Mucosa of gallbladder (tissue), 1 donor: ENCODE data around the gene DTNBP1. TPM values are rescaled to one million over a fixed set of nuclear protein-coding genes. Genes with fewer than 3 reads are reported as not detected.

Source experiments
- DNase-seq: peaks from one replicate; pipeline ENCODE4 v3.0.0-alpha.2; 2020; ENCODE audit warnings: low spot score
- total RNA-seq: library from RNA; stranded (reverse); gene quantifications from one replicate; pipeline ENCODE4 v1.2.1, GENCODE V29; 2021
- donor health status: DM: no; HTN: no; CAD: no.

The DTNBP1 gene
- total RNA-seq, 1 donor from 2014 or later, result 30.8 TPM

- no peak for DNase-seq
These were observed 36.7 kb downstream of the DTNBP1 start for GRCh38 chr6:15626160-15626559.

- no peak for DNase-seq
These were observed 39.3 kb downstream of the DTNBP1 start for GRCh38 chr6:15623276-15624116.

GRCh38 chr6:15622045-15622740 is 40.6 kb downstream of the DTNBP1 start:
- no peak for DNase-seq

DNA sequence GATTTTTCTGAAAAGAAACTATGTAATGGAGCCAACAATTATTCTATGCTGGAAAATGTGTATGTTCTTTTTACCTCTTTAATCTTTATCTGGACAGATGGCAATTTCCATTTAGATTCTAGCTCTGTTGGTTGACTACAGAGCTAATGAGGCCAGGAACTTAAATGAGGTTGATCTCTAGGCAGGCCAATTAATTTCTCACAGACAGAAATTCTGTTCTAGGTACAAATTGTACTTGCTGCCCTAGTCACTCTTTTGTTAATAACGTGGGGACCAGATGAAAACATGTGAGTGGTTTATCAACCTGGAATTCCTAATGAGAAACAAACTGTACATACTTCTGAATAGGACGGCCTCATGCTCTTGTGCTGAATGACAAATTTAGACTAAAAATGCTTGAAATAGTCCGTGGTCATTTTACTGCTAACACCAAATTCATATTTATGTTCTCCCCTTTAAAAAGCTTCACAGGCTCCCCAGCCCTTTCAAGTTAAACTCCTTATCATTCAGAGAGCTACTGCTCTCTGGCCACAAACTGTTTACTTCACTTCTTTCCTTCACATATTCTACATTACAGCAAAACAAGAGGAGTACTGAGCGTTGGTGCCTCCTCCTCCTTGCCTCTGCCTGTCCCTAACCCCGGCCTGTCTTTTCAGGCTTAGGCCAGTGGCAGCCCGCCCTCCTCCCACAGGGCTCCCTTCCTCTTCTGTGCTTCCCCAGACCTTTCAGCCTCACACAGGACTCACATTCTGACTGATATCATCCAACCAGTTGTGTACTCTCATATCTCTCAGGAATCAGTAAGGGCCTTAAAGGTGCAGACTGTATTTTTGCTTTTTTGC is 41.4 kb downstream of the DTNBP1 start:
- DNase-seq, result peak; percentile 35

DNA sequence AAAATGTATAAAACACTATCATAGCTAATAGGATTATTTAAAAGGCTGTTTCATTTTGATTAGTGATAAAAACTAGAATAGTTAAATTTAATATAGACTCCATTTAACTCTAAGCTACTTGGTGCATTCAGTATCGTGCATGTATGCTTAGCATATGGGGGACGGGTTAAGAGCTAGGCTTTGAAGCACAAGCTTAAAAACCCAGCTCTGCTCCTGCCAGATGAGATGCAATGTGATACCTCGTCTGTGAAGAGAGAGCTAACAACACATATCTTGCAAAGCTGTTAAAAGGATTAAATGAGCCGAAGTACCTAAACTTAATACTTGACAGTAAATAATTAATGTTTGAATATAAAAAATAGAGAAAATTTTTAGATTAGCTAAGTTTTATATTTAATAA is 42.2 kb downstream of the DTNBP1 start:
- no peak for DNase-seq

DNA sequence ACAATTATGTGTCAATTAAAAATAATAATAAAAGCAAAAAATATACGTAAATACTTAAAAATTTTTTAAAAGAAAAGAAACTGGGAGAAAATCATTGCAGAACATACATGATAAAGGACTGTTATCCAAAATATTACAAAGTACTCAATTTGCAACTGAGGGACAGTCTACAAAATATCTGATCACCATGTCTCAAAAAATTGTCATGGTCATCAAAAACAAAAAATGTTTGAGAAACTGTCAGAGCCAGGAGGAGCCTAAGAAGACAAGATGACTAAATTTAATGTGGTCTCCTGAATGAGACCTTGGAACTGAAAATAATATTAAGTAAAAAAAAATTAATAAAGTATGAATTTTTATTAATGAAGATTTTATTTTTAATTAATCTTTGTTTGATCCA is 43.5 kb downstream of the DTNBP1 start:
- DNase-seq, result no peak

- DNase-seq, result no peak
These were observed 44.1 kb downstream of the DTNBP1 start for GRCh38 chr6:15618685-15619084.

DNA sequence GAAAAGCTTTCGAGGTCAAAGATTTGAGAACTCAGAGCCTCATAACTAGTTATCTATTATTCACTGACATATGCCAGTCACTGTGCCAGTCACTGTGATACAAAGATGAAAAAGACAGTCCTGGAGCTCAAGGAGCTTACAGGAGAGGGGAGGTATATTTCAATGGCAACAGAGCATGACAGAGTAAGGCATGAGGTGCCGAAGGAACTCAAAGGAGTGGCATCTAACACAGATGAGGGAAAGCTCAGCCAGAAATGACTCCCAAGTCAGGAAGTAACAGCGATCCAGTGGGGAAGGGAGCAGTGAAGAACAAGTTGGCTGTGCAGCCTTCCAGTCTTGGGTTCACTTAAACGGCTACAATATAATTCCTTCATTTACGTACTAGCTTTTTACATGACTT is 46.6 kb downstream of the DTNBP1 start:
- no peak for DNase-seq

- DNase-seq, result peak; percentile 23
These were observed 47.0 kb downstream of the DTNBP1 start for GRCh38 chr6:15615802-15616201.

- DNase-seq, result no peak
These were observed 48.6 kb downstream of the DTNBP1 start for GRCh38 chr6:15614277-15614676.

GRCh38 chr6:15608396-15608795 is 54.4 kb downstream of the DTNBP1 start:
- DNase-seq, result no peak

DNA sequence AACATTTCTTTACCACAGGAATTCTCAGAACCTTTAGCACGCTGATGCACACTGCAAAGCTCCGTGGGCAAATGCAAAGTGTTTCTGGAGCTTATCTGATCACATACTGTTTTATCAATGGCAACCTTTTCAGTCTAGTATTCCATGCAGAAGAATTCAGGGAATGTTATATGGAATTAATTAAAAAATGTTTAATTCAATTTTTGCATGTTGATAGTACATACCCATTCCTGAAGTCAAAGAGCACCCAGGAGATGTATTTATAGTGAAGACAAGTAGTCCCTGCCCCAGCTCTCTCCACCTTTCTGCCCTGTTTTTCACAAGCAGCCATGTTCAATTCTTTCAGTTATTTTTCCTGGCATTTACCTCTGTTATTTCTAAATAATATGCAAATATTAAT is 55.2 kb downstream of the DTNBP1 start:
- no peak for DNase-seq

- no peak for DNase-seq
These were observed 56.5 kb downstream of the DTNBP1 start for GRCh38 chr6:15606347-15606746.

- no peak for DNase-seq
These were observed 58.0 kb downstream of the DTNBP1 start for GRCh38 chr6:15604843-15605242.

DNA sequence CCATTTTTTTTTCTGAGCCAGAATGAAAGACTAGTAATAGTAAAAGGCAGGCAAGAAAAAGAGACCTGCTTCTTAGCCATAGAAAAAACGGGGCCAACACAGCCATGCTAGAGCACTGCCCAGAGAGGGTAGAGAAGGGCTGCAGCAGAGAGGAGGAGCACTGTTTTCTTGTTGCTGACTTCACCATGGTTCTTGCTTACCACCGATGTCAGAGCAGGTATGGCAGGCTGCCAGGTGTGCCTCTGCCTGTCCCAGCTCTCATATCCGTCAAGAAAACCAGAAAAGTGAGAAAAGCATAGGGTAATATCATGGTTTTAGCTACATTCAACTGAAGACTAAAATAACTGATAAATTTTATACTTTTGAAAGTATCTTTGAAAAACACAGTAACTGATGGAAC is 60.7 kb downstream of the DTNBP1 start:
- no peak for DNase-seq

GRCh38 chr6:15598273-15598798 is 64.5 kb downstream of the DTNBP1 start:
- DNase-seq, result no peak

DNA sequence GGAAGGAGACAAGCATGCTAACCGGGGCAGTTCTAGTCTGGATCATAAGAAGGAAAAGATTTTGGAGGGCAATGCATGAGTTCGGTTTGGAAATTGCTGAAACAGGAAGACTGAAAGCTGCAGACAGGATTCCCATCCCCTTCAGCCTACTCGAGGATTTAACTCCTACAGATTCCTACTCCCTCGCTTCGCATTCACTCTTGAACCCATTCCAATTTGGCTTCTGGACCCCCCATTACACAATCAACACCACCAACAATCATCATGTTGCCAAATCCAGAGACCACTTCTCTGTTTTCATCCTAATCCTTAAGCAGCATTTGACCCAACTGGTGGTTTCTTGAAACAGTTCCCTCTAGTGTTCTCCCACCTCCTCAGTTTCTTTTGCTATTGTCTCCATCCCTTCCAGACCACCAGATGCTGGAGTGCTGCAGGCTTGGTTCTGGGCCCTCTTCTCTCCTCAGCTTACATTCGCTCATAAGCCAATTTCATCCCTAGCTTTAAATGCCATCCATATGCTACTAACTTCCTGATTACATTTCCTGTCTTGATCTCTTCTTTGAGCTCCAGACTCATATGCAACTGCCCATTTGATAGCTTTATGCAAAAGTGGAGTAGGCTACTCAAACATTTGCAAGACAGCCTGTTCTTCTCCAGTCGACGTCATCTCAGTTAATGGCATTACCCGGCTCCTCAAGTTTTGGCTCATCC is 66.5 kb downstream of the DTNBP1 start:
- no peak for DNase-seq

GRCh38 chr6:15595461-15596173 is 67.2 kb downstream of the DTNBP1 start:
- no peak for DNase-seq

DNA sequence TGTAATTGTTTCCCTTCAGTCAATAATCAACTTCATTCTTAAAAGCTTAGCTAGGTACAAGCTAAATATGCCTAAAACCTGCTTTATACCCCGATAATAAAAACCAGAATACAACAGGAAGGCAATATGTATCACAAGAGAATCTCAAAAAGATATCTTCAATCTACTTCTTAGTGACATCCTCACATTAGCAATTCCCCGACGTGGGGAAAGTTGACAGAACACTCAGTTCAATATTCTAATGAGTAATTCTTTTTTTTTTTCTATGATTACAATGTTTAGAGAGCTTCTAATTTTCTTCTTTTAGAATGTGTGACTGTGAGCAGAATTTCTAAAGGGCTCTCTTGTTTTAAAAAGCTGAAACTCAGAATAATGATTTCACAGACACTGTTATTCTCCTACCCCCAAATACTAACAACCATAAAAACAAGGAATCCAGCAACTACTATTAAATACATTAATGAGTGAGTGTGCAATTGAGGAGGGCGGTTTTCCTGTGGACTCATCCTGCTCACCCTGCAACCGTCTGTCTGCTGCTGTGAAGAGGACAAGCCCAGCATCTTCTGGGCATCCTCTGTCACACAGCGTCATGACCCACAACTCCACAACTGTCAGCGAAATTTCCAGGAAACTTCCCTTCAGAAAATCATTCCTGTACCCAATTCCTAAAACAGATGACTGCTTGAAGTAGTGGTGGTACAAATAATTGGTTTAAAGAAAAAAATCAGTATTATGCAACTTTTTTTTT is 68.1 kb downstream of the DTNBP1 start:
- no peak for DNase-seq

DNA sequence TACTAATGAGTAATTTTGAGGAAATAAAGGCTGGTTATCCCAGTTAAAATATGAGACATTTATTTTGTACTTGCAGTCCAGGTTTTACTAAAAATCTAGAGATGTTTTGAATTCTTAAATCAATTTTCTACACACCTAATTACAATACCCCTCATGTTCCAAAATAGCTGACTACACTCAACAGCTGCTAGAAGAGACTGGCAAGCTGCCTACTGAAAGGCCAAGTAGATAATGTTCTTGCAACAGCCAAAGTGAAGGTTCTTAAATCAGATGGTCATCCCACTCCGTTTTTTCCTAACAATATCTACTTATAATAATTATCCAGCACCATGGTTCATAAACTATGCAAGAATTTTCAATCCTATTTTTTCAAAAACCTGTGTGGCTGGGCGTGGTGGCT is 69.0 kb downstream of the DTNBP1 start:
- no peak for DNase-seq
